GM12878 (cell line): ENCODE measurements around the gene IQCK. TPM values are rescaled to one million over a fixed set of nuclear protein-coding genes. Genes with fewer than 3 reads are reported as not detected.

Experiments used
- CBX3 ChIP-seq: fragments of 200-600 bp; sonication (generic); IDR thresholded peaks from 2 replicates; pipeline ENCODE4 v1.6.1; 2016; ENCODE audit warnings: low read depth, borderline replicate concordance
- CREB1 ChIP-seq: IDR thresholded peaks from 2 replicates; pipeline ENCODE4 v1.6.1; 2012; ENCODE audit warnings: low read depth, mild to moderate bottlenecking, inconsistent platforms
- EP300 ChIP-seq, 2 experiments: fragments of 150-350 bp in 1 of 2; IDR thresholded peaks; 2 replicates each; pipeline ENCODE4 v1.6.1; 2011 to 2012; ENCODE audit warnings: low read depth in 2 of 2, low read length in 2 of 2, borderline replicate concordance in 1 of 2, improper control_type of control experiment in 1 of 2, inconsistent platforms in 1 of 2; ENCODE audit not compliant: control insufficient read depth in 1 of 2
- HDAC2 ChIP-seq: fragments of 200-600 bp; sonication (generic); IDR thresholded peaks from 2 replicates; pipeline ENCODE4 v1.6.1; 2017
- HDAC6 ChIP-seq: fragments of 200-600 bp; sonication (generic); IDR thresholded peaks from one replicate; pipeline ENCODE4 v1.8.0; 2017; ENCODE audit warnings: antibody characterized with exemption; ENCODE audit not compliant: unreplicated experiment
- NR2C2 ChIP-seq: IDR thresholded peaks from 2 replicates; pipeline ENCODE4 v1.6.1; 2011; ENCODE audit warnings: borderline replicate concordance, low read depth; ENCODE audit not compliant: control insufficient read depth, insufficient read length
- POLR2AphosphoS5 ChIP-seq: IDR thresholded peaks from 2 replicates; pipeline ENCODE4 v1.6.1; 2011; ENCODE audit warnings: mild to moderate bottlenecking, low read length, inconsistent platforms
- RAD51 ChIP-seq: fragments of 450-650 bp; IDR thresholded peaks from 2 replicates; pipeline ENCODE4 v1.6.1; 2016; ENCODE audit warnings: moderate library complexity, mild to moderate bottlenecking, inconsistent platforms
- SIN3A ChIP-seq: IDR thresholded peaks from 2 replicates; pipeline ENCODE4 v1.6.1; 2012; ENCODE audit warnings: low read depth, low read length, improper control_type of control experiment
- SPI1 ChIP-seq: IDR thresholded peaks from 2 replicates; pipeline ENCODE4 v1.6.1; 2011; ENCODE audit warnings: low read depth, mild to moderate bottlenecking, low read length, moderate library complexity, borderline replicate concordance; ENCODE audit not compliant: insufficient read depth
- TCF7 ChIP-seq: IDR thresholded peaks from 2 replicates; pipeline ENCODE4 v1.6.1; 2014; ENCODE audit warnings: antibody characterized with exemption, borderline replicate concordance
- YY1 ChIP-seq: IDR thresholded peaks from 2 replicates; pipeline ENCODE4 v1.6.1; 2011; ENCODE audit warnings: low read depth, mild to moderate bottlenecking, low read length
- ZNF274 ChIP-seq: IDR thresholded peaks from one replicate; pipeline ENCODE4 v1.8.0; 2011; ENCODE audit not compliant: insufficient read length, insufficient read depth
- polyA plus RNA-seq, 11 experiments: library from polyadenylated mRNA; depleted of rRNA in 4 of 11; unstranded in 6 of 11; stranded (reverse) in 5 of 11; fragments of >200 nt; fragmentation: Nextera tagmentation in 4 of 11; fragmentation: Illumina TruSeq in 1 of 11; extraction: Ambion mirVana in 4 of 11; extraction: Trizol in 1 of 11; gene quantifications; 1 replicate in 1 of 11; 2 replicates in 10 of 11; pipeline versions ENCODE4 v1.2.1 to v1.2.3, GENCODE V29; 2011 to 2016; ENCODE audit warnings: inconsistent platforms in 2 of 11, missing spikeins in 2 of 11, low read depth in 1 of 11
- total RNA-seq, 4 experiments: library from RNA; depleted of rRNA in 3 of 4; stranded (reverse); fragments of >200 nt in 3 of 4; fragmentation: Illumina TruSeq in 1 of 4; extraction: Trizol in 1 of 4; gene quantifications; 2 replicates each; pipeline versions ENCODE4 v1.2.1 to v1.2.3, GENCODE V29; 2013 to 2021
- TF ChIP-seq, protein P1 (sequence below): fragments of 450-650 bp; IDR thresholded peaks from 2 replicates; pipeline ENCODE4 v1.6.1; 2016; ENCODE audit warnings: mild to moderate bottlenecking

The IQCK gene
- total and polyA plus RNA-seq, 10 of the 15 experiments (the other 5 are each of a cell fraction or from before 2014, with no cell fraction given), result 1.0 to 4.2 (median 2.4) TPM

GRCh38 chr16:19700319-19700781, 17.7 kb upstream of the IQCK start (continued):
- TF ChIP-seq, protein P1, sequence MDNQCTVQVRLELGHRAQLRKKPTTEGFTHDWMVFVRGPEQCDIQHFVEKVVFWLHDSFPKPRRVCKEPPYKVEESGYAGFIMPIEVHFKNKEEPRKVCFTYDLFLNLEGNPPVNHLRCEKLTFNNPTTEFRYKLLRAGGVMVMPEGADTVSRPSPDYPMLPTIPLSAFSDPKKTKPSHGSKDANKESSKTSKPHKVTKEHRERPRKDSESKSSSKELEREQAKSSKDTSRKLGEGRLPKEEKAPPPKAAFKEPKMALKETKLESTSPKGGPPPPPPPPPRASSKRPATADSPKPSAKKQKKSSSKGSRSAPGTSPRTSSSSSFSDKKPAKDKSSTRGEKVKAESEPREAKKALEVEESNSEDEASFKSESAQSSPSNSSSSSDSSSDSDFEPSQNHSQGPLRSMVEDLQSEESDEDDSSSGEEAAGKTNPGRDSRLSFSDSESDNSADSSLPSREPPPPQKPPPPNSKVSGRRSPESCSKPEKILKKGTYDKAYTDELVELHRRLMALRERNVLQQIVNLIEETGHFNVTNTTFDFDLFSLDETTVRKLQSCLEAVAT, result no peak
- no peak for TF ChIP-seq NR2C2
- TF ChIP-seq HDAC6, result no peak
- TF ChIP-seq ZNF274, result no peak
- TF ChIP-seq CREB1, result no peak
- no peak for TF ChIP-seq TCF7
- no peak for TF ChIP-seq HDAC2
- no peak for TF ChIP-seq EP300 (IDR thresholded peaks at IDR 0.05; ENCODE audit: borderline replicate concordance in 1 of 2, control insufficient read depth in 1 of 2, low read depth in 2 of 2, low read length in 2 of 2)
- TF ChIP-seq POLR2AphosphoS5, result no peak
- TF ChIP-seq CBX3, result no peak
- no peak for TF ChIP-seq RAD51
- TF ChIP-seq SIN3A, result no peak
- no peak for TF ChIP-seq YY1
- TF ChIP-seq SPI1, result no peak
